Cardiac fibroblast (primary cell): Measurements from ENCODE around the gene CAPN9.
A peak's percentile ranks its signal among the peaks of the same experiment; 100 is the strongest.

Source experiments
- DNase-seq, 2 donors: peaks; one replicate each; pipeline versions ENCODE4 v3.0.0 to v3.0.0-alpha.2; 2010; ENCODE audit warnings: low read depth in 2 of 2
- H3K4me3 ChIP-seq, 2 donors: replicated peaks in 1 of 2; 1 replicate in 1 of 2; 2 replicates in 1 of 2; pipeline ENCODE4 v1.5.1; 2011; ENCODE audit warnings: low read depth in 2 of 2, low read length in 2 of 2, mild to moderate bottlenecking in 2 of 2, moderate library complexity in 1 of 2
- CTCF ChIP-seq: IDR thresholded peaks from one replicate; pipeline ENCODE4 v1.5.1; 2011; ENCODE audit warnings: low read depth, mild to moderate bottlenecking, low read length, inconsistent platforms

Gene CAPN9

GRCh38 chr1:230753586-230754251 lies 6.5 kb downstream of the CAPN9 start:
- DNase-seq = peak; percentile 47 to 59
- H3K4me3 ChIP-seq = peak overlapping the region in 1 of 2 donors; percentile 13
- TF ChIP-seq CTCF = no peak

DNA sequence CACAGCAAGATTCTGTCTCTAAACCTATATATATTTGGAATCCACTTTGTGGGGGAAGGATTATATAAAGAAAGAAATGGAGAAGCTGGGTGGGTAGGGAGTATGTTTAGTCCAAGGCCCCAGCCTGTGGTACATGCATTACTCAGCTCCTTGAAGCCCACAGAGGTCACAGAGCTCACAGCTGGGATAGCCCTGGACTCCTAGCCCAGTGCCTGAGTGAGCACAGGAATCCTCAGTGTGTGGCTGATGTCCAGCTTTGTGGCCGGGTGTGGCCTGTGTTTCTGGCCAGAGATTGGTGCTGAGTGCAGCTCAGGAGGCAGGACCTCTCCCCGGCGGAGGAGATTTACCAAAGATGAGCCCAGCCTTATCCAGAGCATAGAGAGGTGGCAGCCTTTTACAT lies 7.6 kb downstream of the CAPN9 start:
- no peak for TF ChIP-seq CTCF
- DNase-seq = peak; percentile 42 to 53
- no peak overlapping the region for H3K4me3 ChIP-seq

DNA sequence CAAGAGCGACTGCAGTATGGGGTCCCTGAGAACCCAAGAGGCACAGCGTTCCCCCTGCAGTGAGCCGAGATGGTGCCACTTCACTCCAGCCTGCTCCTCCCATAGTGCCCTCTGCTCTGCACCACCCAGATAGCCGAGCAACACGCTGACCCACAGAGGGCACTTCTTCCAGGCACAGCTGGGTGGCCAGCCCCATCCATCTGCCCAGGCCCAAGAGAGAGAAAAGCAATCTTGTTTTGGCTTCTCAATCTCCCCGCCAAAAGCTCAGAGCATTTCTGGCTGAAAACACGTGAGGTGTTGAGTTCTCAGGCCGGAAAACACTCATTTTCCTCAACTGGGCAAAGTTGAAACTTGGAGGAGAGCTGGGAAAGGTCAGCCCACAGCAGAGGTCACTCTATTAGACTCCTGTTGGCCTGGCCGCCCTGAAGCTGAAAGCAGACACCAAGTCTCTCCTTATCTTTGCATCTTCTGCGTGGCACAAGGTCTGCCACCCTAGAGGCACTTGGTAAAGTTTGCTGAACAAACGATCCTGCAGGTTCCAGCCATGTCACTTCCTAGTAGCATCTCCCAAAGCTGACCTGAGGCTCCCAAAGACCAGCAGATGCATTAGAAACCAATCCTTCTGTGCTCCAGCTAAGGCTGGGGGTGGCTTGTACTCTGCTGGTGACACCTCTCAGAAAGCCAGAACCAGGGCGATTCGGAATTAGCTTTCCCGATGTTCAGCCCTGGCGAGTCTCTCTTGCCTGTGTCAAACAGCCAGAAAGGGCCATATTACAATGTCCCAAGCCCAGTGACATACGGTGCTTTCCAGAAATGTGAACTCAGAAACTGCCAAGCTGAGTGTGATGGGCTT lies 10.9 kb downstream of the CAPN9 start:
- no peak for DNase-seq
- TF ChIP-seq CTCF = no peak
- H3K4me3 ChIP-seq = no peak overlapping the region

DNA sequence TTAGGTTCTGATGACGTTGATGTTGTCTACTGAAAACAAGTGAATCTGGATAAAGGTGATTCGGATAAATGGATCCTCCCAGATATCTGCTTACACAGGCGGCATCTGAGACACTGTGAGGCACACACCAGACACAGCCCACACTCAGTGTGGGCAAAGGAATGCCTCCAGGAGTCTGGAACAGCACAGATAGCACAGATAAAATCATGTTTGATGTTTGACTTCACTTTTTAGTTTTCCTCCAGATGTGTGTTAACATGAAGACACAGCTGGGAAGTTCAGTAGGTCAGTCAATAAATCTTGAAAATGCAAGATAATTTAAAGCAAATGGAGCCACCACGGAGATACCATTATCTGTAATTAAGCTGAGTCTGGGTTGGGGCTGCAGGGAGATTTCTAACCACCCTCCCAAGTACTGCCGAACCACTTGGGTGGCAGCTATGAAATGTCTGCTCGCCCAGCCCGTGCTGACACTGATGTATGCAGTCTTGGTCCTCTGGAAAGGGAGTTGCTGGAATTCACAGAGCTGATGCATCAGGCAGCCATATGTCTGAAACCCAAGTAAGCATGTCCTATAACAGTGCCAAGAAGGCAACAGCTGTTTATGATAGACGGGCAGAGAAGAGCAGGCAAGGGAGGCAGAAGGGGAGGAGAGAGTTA lies 11.7 kb downstream of the CAPN9 start:
- H3K4me3 ChIP-seq = no peak overlapping the region
- no peak for DNase-seq
- no peak for TF ChIP-seq CTCF

GRCh38 chr1:230759369-230760065 lies 12.3 kb downstream of the CAPN9 start:
- TF ChIP-seq CTCF = no peak
- no peak for DNase-seq
- H3K4me3 ChIP-seq = no peak overlapping the region

DNA sequence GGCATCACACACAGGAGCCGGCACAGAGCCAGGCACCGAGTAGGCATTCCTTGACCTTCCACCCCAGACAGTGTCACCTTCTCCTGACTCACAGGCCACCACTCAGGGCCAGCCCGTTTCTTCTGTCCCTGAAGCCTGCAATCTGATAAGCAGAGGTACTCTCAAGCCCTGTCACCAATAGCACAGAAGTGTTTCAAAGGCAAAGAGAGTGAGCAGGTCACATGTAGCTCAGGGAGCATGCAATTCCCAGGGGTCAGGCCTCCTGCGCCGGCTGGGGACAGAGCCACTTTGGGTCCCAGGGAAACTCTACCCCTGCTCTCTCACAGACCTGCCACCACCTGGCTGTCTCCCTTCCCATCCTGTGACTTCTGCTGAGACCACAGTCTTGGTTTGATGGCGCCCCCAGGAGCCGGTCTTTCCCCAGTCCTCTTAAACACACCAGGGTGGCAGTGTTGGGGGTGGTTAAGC lies 13.2 kb downstream of the CAPN9 start:
- H3K4me3 ChIP-seq = no peak overlapping the region
- DNase-seq = no peak
- TF ChIP-seq CTCF = no peak
